ENCODE data around the gene MATN1.

GRCh38 chr1:30735124-30735523, 11.7 kb upstream of the MATN1 start:
- TF ChIP-seq SMC3 (IDR thresholded peaks at IDR 0.05; ENCODE audit: low read depth, low read length) (no peak), POLR2A (IDR thresholded peaks at IDR 0.05; ENCODE audit: low read depth, low read length) (no peak), MXI1 (IDR thresholded peaks at IDR 0.05; ENCODE audit: borderline replicate concordance, low read depth, low read length) (no peak), RFX5 (IDR thresholded peaks at IDR 0.05; ENCODE audit: low read depth, low read length) (no peak), RAD21 (IDR thresholded peaks at IDR 0.05; ENCODE audit: low read length) (no peak)
- TF ChIP-seq, protein P1, sequence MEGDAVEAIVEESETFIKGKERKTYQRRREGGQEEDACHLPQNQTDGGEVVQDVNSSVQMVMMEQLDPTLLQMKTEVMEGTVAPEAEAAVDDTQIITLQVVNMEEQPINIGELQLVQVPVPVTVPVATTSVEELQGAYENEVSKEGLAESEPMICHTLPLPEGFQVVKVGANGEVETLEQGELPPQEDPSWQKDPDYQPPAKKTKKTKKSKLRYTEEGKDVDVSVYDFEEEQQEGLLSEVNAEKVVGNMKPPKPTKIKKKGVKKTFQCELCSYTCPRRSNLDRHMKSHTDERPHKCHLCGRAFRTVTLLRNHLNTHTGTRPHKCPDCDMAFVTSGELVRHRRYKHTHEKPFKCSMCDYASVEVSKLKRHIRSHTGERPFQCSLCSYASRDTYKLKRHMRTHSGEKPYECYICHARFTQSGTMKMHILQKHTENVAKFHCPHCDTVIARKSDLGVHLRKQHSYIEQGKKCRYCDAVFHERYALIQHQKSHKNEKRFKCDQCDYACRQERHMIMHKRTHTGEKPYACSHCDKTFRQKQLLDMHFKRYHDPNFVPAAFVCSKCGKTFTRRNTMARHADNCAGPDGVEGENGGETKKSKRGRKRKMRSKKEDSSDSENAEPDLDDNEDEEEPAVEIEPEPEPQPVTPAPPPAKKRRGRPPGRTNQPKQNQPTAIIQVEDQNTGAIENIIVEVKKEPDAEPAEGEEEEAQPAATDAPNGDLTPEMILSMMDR (conservative IDR thresholded peaks at IDR 0.05; ENCODE audit: low read depth, low read length) = no peak
- TF ChIP-seq, protein P2, sequence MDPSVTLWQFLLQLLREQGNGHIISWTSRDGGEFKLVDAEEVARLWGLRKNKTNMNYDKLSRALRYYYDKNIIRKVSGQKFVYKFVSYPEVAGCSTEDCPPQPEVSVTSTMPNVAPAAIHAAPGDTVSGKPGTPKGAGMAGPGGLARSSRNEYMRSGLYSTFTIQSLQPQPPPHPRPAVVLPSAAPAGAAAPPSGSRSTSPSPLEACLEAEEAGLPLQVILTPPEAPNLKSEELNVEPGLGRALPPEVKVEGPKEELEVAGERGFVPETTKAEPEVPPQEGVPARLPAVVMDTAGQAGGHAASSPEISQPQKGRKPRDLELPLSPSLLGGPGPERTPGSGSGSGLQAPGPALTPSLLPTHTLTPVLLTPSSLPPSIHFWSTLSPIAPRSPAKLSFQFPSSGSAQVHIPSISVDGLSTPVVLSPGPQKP (IDR thresholded peaks at IDR 0.05; ENCODE audit: borderline replicate concordance, low read depth, low read length) = no peak

Measured in IMR-90 (cell line).